H1 (cell line): Measurements from ENCODE around the gene ACTG1. TPM values are rescaled to one million over a fixed set of nuclear protein-coding genes. Genes with fewer than 3 reads are reported as not detected.

Experiments used
- BRCA1 ChIP-seq: IDR thresholded peaks from 2 replicates; pipeline ENCODE4 v1.6.1; 2012; ENCODE audit warnings: low read depth, low read length, improper control_type of control experiment
- CBX5 ChIP-seq: fragments of 300-800, 300-1000 bp; sonication (generic); IDR thresholded peaks from 2 replicates; pipeline ENCODE4 v1.7.1; 2016; ENCODE audit warnings: antibody characterized with exemption, low read length, low read depth
- CBX8 ChIP-seq: fragments of 300-800, 300-1000 bp; sonication (generic); IDR thresholded peaks from 2 replicates; pipeline ENCODE4 v1.7.1; 2016; ENCODE audit warnings: low read depth, low read length, borderline replicate concordance
- CEBPB ChIP-seq: IDR thresholded peaks from 2 replicates; pipeline ENCODE4 v1.6.1; 2012; ENCODE audit warnings: low read depth, low read length
- CHD1 ChIP-seq: IDR thresholded peaks from 2 replicates; pipeline ENCODE4 v1.6.1; 2012; ENCODE audit warnings: low read depth, low read length, improper control_type of control experiment
- CHD2 ChIP-seq: IDR thresholded peaks from 2 replicates; pipeline ENCODE4 v1.6.1; 2012; ENCODE audit warnings: low read length, improper control_type of control experiment
- EGR1 ChIP-seq: IDR thresholded peaks from 2 replicates; pipeline ENCODE4 v1.6.1; 2011; ENCODE audit warnings: low read depth, low read length, borderline replicate concordance
- EP300 ChIP-seq, 2 experiments: IDR thresholded peaks; 1 replicate in 1 of 2; 2 replicates in 1 of 2; pipeline ENCODE4 v1.6.1; 2011 to 2012; ENCODE audit warnings: low read depth in 2 of 2, low read length in 2 of 2, mild to moderate bottlenecking in 2 of 2, borderline replicate concordance in 1 of 2, inconsistent platforms in 1 of 2, moderate library complexity in 1 of 2
- GABPA ChIP-seq: IDR thresholded peaks from 2 replicates; pipeline ENCODE4 v1.6.1; 2011; ENCODE audit warnings: mild to moderate bottlenecking, low read length, moderate library complexity, borderline replicate concordance; ENCODE audit not compliant: insufficient read depth
- GTF2F1 ChIP-seq: IDR thresholded peaks from 2 replicates; pipeline ENCODE4 v1.6.1; 2012; ENCODE audit warnings: low read depth, low read length, improper control_type of control experiment, borderline replicate concordance
- HDAC2 ChIP-seq, 2 experiments: fragments of 300-600 bp in 1 of 2; sonication (generic) in 1 of 2; IDR thresholded peaks; 2 replicates each; pipeline ENCODE4 v1.6.1; 2011 to 2012; ENCODE audit warnings: low read depth in 2 of 2, low read length in 2 of 2, mild to moderate bottlenecking in 2 of 2, moderate library complexity in 2 of 2, borderline replicate concordance in 1 of 2, inconsistent platforms in 1 of 2
- NANOG ChIP-seq: IDR thresholded peaks from 2 replicates; pipeline ENCODE4 v1.6.1; 2011; ENCODE audit warnings: low read length, low read depth, mild to moderate bottlenecking, inconsistent platforms; ENCODE audit not compliant: insufficient read depth, poor library complexity, severe bottlenecking
- NRF1 ChIP-seq: IDR thresholded peaks from 2 replicates; pipeline ENCODE4 v1.6.1; 2011; ENCODE audit warnings: mild to moderate bottlenecking, low read depth, low read length, improper control_type of control experiment
- POLR2A ChIP-seq, 2 experiments: IDR thresholded peaks; 1 replicate in 1 of 2; 2 replicates in 1 of 2; pipeline ENCODE4 v1.6.1; 2011; ENCODE audit warnings: low read depth in 2 of 2, low read length in 2 of 2, mild to moderate bottlenecking in 2 of 2; ENCODE audit errors: control extremely low read depth in 1 of 2
- POU5F1 ChIP-seq: IDR thresholded peaks from 2 replicates; pipeline ENCODE4 v1.6.1; 2011; ENCODE audit warnings: low read depth, mild to moderate bottlenecking, low read length, moderate library complexity
- SIRT6 ChIP-seq: IDR thresholded peaks from one replicate; pipeline ENCODE4 v1.7.1; 2012; ENCODE audit warnings: low read length, inconsistent platforms
- SP2 ChIP-seq: IDR thresholded peaks from 2 replicates; pipeline ENCODE4 v1.6.1; 2012; ENCODE audit warnings: mild to moderate bottlenecking, low read length, inconsistent platforms
- TAF7 ChIP-seq: optimal IDR thresholded peaks from 2 replicates; pipeline ENCODE3; 2011; ENCODE audit warnings: low read depth, mild to moderate bottlenecking, inconsistent platforms, low read length, moderate library complexity, borderline replicate concordance
- TCF12 ChIP-seq: IDR thresholded peaks from 2 replicates; pipeline ENCODE4 v1.6.1; 2011; ENCODE audit warnings: low read depth, mild to moderate bottlenecking, low read length
- USF2 ChIP-seq: IDR thresholded peaks from 2 replicates; pipeline ENCODE4 v1.6.1; 2011; ENCODE audit warnings: low read length, improper control_type of control experiment
- ZNF274 ChIP-seq: IDR thresholded peaks from 2 replicates; pipeline ENCODE4 v1.7.0; 2012; ENCODE audit warnings: low read length, borderline replicate concordance; ENCODE audit errors: extremely low read depth
- polyA plus RNA-seq, 7 experiments: library from polyadenylated mRNA; depleted of rRNA in 3 of 7; stranded (reverse) in 5 of 7; unstranded in 2 of 7; fragments of >200 nt in 5 of 7; fragments of 200-250 nt in 2 of 7; gene quantifications; 1 replicate in 5 of 7; 2 replicates in 1 of 7; 4 replicates in 1 of 7; pipeline versions ENCODE4 v1.2.1 to v1.2.3, GENCODE V29; 2011 to 2013; ENCODE audit warnings: missing spikeins in 2 of 7, mixed read lengths in 2 of 7
- total RNA-seq: library from RNA; stranded (reverse); fragmentation: NEBNext Ultra II Directional; extraction: Animal tissue kit (Norgen Biotek cat#: 25700); gene quantifications from 2 replicates; pipeline ENCODE4 v1.2.1, GENCODE V29; 2021
- TF ChIP-seq, protein P1 (sequence below): IDR thresholded peaks from 2 replicates; pipeline ENCODE4 v1.6.1; 2012; ENCODE audit warnings: low read length, inconsistent platforms

The ACTG1 gene
- total and polyA plus RNA-seq, 2 of the 8 experiments (the other 6 are each of a cell fraction or from before 2014, with no cell fraction given), result 3,535 to 5,010 TPM

DNA sequence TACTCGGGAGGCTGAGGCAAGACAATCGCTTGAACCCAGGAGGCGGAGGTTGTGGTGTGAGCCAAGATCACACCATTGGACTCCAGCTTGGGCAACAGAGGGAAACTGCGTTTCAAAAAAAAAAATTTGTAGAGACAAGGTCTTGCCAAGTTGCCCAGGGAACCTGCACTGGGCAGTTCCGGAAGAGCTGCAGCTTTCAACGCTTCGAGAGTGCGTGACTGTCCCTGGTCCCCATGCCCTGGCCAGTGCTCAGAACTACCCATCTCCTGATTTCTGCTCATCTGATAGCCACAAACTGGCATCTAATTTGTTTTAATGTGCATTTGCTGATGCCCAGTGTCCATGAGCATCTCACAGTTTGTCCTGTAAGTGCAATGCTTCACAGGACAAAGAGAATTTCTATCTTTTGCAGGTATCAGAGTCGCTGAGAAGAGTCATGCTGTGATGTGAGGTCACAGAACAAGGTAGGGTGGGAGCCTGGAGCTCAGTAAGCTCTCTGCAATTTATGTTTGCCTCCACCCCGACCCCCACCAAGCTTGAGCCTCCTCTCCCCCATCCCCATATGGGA is 3.9 kb downstream of the ACTG1 start (continued):
- TF ChIP-seq GABPA, result no peak
- TF ChIP-seq CHD2, result peak; percentile 52; the same call in 1 of the 2 replicates
- no peak for TF ChIP-seq CBX8
- TF ChIP-seq USF2, result no peak; the same call in 1 of the 2 replicates
- no peak for TF ChIP-seq TAF7
- TF ChIP-seq ZNF274, result no peak
- peak in 1 of 2 experiments; percentile 98; a peak in 2 of 3 replicates for TF ChIP-seq POLR2A (IDR thresholded peaks at IDR 0.05; ENCODE audit: control extremely low read depth in 1 of 2, low read depth in 2 of 2, low read length in 2 of 2)
- TF ChIP-seq CEBPB, result no peak
- no peak for TF ChIP-seq NANOG
- TF ChIP-seq SIRT6, result peak; percentile 39
- TF ChIP-seq GTF2F1, result peak; percentile 53; the same call in 1 of the 2 replicates
- TF ChIP-seq SP2, result no peak
- TF ChIP-seq EP300 (IDR thresholded peaks at IDR 0.05; ENCODE audit: borderline replicate concordance in 1 of 2, low read depth in 2 of 2, low read length in 2 of 2), result no peak
- TF ChIP-seq CBX5, result no peak
- TF ChIP-seq CHD1, result no peak
- TF ChIP-seq POU5F1, result no peak
- TF ChIP-seq NRF1, result peak; percentile 4; the same call in 1 of the 2 replicates
- TF ChIP-seq TCF12, result no peak
- TF ChIP-seq EGR1, result no peak
- no peak for TF ChIP-seq BRCA1
- no peak for TF ChIP-seq HDAC2 (IDR thresholded peaks at IDR 0.05; ENCODE audit: borderline replicate concordance in 1 of 2, low read depth in 2 of 2, low read length in 2 of 2)
- TF ChIP-seq, protein P1, sequence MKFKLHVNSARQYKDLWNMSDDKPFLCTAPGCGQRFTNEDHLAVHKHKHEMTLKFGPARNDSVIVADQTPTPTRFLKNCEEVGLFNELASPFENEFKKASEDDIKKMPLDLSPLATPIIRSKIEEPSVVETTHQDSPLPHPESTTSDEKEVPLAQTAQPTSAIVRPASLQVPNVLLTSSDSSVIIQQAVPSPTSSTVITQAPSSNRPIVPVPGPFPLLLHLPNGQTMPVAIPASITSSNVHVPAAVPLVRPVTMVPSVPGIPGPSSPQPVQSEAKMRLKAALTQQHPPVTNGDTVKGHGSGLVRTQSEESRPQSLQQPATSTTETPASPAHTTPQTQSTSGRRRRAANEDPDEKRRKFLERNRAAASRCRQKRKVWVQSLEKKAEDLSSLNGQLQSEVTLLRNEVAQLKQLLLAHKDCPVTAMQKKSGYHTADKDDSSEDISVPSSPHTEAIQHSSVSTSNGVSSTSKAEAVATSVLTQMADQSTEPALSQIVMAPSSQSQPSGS, result peak; percentile 78
